WTC11 (cell line): Measurements from ENCODE around the gene ABL1.

Experiments
- HMGA2 ChIP-seq: fragments of 250-450 bp; sonication (Bioruptor Pico); IDR thresholded peaks from 2 replicates; pipeline ENCODE4 v1.4.0; 2021; ENCODE audit warnings: mild to moderate bottlenecking, moderate library complexity
- NR2C2 ChIP-seq: sonication (generic); formaldehyde crosslinking; IDR thresholded peaks from 2 replicates; pipeline ENCODE4 v1.8.0; 2022; ENCODE audit warnings: mild to moderate bottlenecking, missing genetic modification reagents
- TF ChIP-seq, protein P1 (sequence below): fragments of 200-600 bp; IDR thresholded peaks from 2 replicates; pipeline ENCODE4 v1.8.0; 2022; ENCODE audit warnings: antibody characterized with exemption

DNA sequence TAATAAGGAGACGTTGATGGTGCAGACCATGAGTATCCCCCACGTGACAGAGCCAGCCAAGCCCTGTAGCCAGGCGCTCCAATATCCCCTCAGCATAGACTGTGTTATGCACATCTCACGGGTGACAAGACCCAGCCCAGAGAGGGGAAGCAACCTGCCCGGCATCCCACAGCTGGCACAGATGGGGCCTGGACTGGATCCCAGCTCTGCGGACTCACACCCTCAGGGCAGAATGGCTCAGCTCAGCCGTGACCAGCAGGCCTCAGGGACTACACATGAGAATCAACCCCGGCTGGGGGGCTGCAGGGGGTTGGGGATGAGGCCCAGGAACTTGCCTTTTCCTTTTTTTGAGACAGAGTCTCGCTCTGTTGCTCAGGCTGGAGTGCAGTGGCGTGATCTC lies 92.3 kb downstream of the ABL1 start:
- TF ChIP-seq, protein P1, sequence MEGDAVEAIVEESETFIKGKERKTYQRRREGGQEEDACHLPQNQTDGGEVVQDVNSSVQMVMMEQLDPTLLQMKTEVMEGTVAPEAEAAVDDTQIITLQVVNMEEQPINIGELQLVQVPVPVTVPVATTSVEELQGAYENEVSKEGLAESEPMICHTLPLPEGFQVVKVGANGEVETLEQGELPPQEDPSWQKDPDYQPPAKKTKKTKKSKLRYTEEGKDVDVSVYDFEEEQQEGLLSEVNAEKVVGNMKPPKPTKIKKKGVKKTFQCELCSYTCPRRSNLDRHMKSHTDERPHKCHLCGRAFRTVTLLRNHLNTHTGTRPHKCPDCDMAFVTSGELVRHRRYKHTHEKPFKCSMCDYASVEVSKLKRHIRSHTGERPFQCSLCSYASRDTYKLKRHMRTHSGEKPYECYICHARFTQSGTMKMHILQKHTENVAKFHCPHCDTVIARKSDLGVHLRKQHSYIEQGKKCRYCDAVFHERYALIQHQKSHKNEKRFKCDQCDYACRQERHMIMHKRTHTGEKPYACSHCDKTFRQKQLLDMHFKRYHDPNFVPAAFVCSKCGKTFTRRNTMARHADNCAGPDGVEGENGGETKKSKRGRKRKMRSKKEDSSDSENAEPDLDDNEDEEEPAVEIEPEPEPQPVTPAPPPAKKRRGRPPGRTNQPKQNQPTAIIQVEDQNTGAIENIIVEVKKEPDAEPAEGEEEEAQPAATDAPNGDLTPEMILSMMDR, result no peak
- no peak for TF ChIP-seq NR2C2
- no peak for TF ChIP-seq HMGA2 (CRISPR knock-in tag)
